Subcutaneous adipose tissue (tissue), 4 donors: ENCODE measurements around the gene ABCC8. TPM values are rescaled to one million over a fixed set of nuclear protein-coding genes. Genes with fewer than 3 reads are reported as not detected.

Experiments
- total RNA-seq, 4 donors: library from RNA; depleted of rRNA; stranded (reverse); fragments of >200 nt; gene quantifications; one replicate each; pipeline ENCODE4 v1.1.0, GENCODE V29; 2016
- TF ChIP-seq, protein P1 (sequence below): fragments of 450-650 bp; IDR thresholded peaks from one replicate; pipeline ENCODE4 v1.5.1; 2016; ENCODE audit warnings: low read depth, mild to moderate bottlenecking, control low read depth, antibody characterized with exemption, moderate library complexity

Gene ABCC8
- total RNA-seq, 4 donors from 2014 or later: 0.16 to 0.51 TPM; not detected in 2

- TF ChIP-seq, protein P1, sequence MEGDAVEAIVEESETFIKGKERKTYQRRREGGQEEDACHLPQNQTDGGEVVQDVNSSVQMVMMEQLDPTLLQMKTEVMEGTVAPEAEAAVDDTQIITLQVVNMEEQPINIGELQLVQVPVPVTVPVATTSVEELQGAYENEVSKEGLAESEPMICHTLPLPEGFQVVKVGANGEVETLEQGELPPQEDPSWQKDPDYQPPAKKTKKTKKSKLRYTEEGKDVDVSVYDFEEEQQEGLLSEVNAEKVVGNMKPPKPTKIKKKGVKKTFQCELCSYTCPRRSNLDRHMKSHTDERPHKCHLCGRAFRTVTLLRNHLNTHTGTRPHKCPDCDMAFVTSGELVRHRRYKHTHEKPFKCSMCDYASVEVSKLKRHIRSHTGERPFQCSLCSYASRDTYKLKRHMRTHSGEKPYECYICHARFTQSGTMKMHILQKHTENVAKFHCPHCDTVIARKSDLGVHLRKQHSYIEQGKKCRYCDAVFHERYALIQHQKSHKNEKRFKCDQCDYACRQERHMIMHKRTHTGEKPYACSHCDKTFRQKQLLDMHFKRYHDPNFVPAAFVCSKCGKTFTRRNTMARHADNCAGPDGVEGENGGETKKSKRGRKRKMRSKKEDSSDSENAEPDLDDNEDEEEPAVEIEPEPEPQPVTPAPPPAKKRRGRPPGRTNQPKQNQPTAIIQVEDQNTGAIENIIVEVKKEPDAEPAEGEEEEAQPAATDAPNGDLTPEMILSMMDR: no peak
Measured at GRCh38 chr11:17519061-17519885, 42.6 kb upstream of the ABCC8 start.

DNA sequence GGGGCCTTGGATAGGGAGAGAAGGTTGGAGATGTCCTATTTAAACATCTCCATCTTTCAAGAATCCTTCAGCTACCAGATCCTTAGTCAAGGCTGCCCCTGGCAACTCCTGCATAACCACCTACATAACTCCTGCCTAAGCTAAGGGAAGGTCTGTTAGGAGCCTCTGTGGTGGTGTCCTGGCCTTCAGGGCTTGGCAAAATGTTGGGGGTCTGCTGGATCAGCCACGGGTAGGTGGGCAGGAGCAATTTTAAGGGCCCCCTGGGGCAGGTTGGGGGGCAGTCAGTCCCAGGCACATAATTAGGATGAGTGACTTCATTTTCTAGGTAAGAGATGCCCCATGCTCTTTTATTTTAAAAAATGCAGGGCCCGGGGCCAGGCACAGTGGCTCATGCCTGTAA lies 41.7 kb upstream of the ABCC8 start:
- TF ChIP-seq, protein P1: no peak

DNA sequence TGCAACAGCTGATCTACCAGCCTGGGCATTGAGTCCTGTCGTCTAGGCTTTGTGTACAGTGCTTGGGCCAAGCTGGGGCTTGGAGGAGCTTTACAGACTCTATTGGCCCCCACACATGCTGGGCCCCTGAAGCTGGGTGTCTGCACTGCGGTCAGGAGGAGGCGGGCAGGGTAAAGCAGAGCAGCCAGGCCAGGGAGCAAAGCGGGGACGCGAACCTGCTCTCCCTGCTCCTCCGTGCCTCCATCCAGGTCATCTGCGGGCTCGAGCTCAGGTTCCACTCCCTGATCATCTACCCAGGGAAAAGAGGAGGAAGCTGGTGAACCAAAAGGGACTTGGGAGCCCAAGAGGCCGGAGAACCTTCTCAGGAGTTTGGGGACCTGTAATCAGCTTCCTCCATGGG lies 40.5 kb upstream of the ABCC8 start:
- TF ChIP-seq, protein P1: no peak

DNA sequence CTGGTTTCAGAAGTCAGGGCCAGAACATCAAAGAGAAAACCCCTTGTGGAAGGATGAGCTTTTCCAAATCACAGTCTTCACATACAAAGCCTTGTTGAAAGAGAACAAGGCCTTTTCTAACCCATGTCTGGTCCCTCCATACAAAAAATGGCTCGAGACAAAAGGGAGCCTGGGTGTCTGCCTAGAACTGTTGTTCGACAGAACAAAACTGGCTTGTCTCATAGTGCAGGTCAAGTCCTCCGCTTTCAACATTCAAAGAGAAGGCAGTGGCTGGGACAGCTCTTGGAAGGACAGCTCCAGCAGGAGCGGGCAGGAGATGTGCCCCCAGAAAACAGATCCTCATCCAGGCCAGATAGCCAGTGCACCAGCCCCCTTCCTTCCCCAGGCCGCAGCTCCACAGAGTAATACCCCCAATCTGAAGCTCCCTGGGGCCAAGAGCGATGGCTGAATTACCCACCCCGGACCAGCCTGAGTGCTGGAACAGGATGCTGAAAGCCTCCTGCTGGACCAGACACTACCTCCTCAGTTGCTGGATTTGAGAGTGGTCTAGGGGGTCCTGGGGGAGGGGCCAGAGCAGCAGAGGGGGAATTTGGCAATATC lies 40.0 kb upstream of the ABCC8 start:
- TF ChIP-seq, protein P1: no peak

DNA sequence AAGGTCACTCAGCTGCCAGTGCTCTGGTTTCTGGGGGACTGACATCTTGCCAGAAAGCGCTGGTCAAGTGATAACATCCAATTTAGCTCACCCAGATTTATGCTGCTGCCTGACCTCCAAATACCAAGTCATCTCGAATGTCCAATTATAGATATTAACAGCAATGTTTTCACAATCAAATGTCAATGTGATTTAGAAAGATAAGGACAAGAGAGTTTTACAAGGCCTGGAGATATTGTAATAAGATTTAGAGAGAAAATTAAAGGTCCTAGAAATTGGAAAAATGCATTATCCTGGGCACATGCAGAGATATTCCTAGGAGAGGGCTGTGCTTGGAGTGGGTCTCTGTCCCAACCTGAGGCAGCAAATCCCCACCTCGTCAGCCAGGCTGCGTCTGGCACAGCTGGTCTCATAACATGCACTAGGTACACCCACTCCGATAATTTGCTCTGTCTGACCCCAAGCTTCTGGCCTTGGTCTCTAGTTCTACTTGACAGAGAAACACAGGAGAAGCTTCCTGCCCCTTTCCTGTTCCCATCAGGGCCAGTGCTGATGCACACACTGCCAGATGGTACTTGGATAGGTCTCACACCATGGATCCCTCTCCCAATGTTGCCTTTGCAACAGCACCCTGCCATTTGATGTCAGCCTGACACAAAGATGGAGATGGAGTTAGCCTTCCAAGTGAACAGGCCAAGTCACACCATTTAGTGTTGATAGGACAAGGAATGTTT lies 39.0 kb upstream of the ABCC8 start:
- TF ChIP-seq, protein P1: no peak

- TF ChIP-seq, protein P1: no peak
Measured at GRCh38 chr11:17514476-17514875, 37.8 kb upstream of the ABCC8 start.

DNA sequence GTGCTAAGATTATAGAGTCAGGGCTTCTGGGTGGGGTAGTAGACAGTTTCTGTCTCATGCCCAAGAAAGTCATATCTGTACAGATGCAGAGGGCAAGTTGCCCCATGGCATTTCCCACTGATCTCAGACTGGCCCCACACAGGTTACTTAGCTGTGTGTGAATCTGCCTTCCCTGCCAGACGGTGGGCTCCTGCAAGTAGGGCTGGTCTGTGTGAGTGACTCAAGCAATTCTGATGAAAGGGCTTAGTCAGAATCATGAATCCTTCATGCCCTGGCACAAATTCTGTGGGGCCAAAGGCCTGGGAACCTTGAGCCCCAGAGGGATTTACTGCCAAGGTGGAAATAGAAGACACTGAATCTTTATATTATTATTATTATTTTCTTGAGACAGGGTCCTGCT lies 37.2 kb upstream of the ABCC8 start:
- TF ChIP-seq, protein P1: no peak
